Liver (tissue), 9 donors: Measurements from ENCODE around the gene COX19. TPM values are rescaled to one million over a fixed set of nuclear protein-coding genes. Genes with fewer than 3 reads are reported as not detected.
"Not testable (repeated sequence)": the region's sequence is repeated elsewhere in the genome, so short reads cannot be mapped to it uniquely, and the experiment has no call there.

Source experiments
- DNase-seq: peaks from one replicate; pipeline ENCODE4 v3.0.0-alpha.2; 2017; ENCODE audit warnings: low spot score
- H3K27ac ChIP-seq, 2 donors: one replicate each; pipeline ENCODE4 v1.7.0; 2013; ENCODE audit warnings: inconsistent platforms in 2 of 2, low read length in 2 of 2, control low read depth in 1 of 2, low read depth in 1 of 2, mild to moderate bottlenecking in 1 of 2
- H3K27me3 ChIP-seq, 4 donors: one replicate each; pipeline versions ENCODE4 v1.6.1 to v1.7.0; 2013; ENCODE audit warnings: low read length in 3 of 4, inconsistent platforms in 1 of 4, mild to moderate bottlenecking in 1 of 4, moderate library complexity in 1 of 4; ENCODE audit not compliant: control insufficient read depth in 4 of 4, insufficient read depth in 4 of 4
- H3K36me3 ChIP-seq, 4 donors: one replicate each; pipeline versions ENCODE4 v1.6.1 to v1.7.0; 2013; ENCODE audit warnings: low read length in 3 of 4, mild to moderate bottlenecking in 3 of 4, low read depth in 1 of 4, moderate library complexity in 1 of 4; ENCODE audit not compliant: control insufficient read depth in 4 of 4, insufficient read depth in 3 of 4
- H3K4me1 ChIP-seq, 4 donors: one replicate each; pipeline versions ENCODE4 v1.6.1 to v1.7.0; 2013; ENCODE audit warnings: low read length in 3 of 4, mild to moderate bottlenecking in 3 of 4, moderate library complexity in 1 of 4; ENCODE audit not compliant: control insufficient read depth in 4 of 4, insufficient read depth in 4 of 4
- H3K4me3 ChIP-seq, 3 donors: one replicate each; pipeline versions ENCODE4 v1.6.1 to v1.7.0; 2013; ENCODE audit warnings: low read length in 3 of 3, control low read depth in 1 of 3, low read depth in 1 of 3, mild to moderate bottlenecking in 1 of 3
- H3K9ac ChIP-seq, 2 donors: one replicate each; pipeline ENCODE4 v1.7.0; 2013; ENCODE audit warnings: low read length in 2 of 2, mild to moderate bottlenecking in 2 of 2, moderate library complexity in 2 of 2, control low read depth in 1 of 2, low read depth in 1 of 2
- H3K9me3 ChIP-seq, 4 donors: one replicate each; pipeline versions ENCODE4 v1.6.1 to v1.7.0; 2013; ENCODE audit warnings: low read length in 3 of 4; ENCODE audit not compliant: control insufficient read depth in 4 of 4
- ATF3 ChIP-seq: IDR thresholded peaks from 2 replicates; pipeline ENCODE4 v1.6.1; 2016; ENCODE audit warnings: antibody characterized with exemption
- FOXA1 ChIP-seq: IDR thresholded peaks from 2 replicates; pipeline ENCODE4 v1.6.1; 2016; ENCODE audit warnings: antibody characterized with exemption
- GABPA ChIP-seq, 2 donors: IDR thresholded peaks in 1 of 2; conservative IDR thresholded peaks in 1 of 2; 2 replicates each; pipeline ENCODE4 v1.6.1; 2016; ENCODE audit warnings: antibody characterized with exemption in 2 of 2, mild to moderate bottlenecking in 1 of 2, moderate library complexity in 1 of 2
- HNF4A ChIP-seq, 2 donors: conservative IDR thresholded peaks; 2 replicates each; pipeline ENCODE4 v1.6.1; 2016; ENCODE audit warnings: antibody characterized with exemption in 2 of 2, mild to moderate bottlenecking in 2 of 2
- HNF4G ChIP-seq: IDR thresholded peaks from 2 replicates; pipeline ENCODE4 v1.6.1; 2016; ENCODE audit warnings: antibody characterized with exemption
- JUND ChIP-seq, 2 donors: IDR thresholded peaks; 2 replicates each; pipeline ENCODE4 v1.6.1; 2016; ENCODE audit warnings: antibody characterized with exemption in 2 of 2
- MAX ChIP-seq: IDR thresholded peaks from 2 replicates; pipeline ENCODE4 v1.6.1; 2016; ENCODE audit warnings: antibody characterized with exemption
- NR2F2 ChIP-seq: IDR thresholded peaks from 2 replicates; pipeline ENCODE4 v1.6.1; 2016; ENCODE audit warnings: antibody characterized with exemption
- RAD21 ChIP-seq, 2 donors: IDR thresholded peaks; 2 replicates each; pipeline ENCODE4 v1.6.1; 2016; ENCODE audit warnings: antibody characterized with exemption in 2 of 2, mild to moderate bottlenecking in 2 of 2
- REST ChIP-seq: IDR thresholded peaks from 2 replicates; pipeline ENCODE4 v1.6.1; 2016; ENCODE audit warnings: antibody characterized with exemption, mild to moderate bottlenecking
- RXRA ChIP-seq, 2 donors: IDR thresholded peaks; 2 replicates each; pipeline ENCODE4 v1.6.1; 2017 to 2018; ENCODE audit warnings: antibody characterized with exemption in 2 of 2, mild to moderate bottlenecking in 1 of 2
- TAF1 ChIP-seq: conservative IDR thresholded peaks from 2 replicates; pipeline ENCODE4 v1.6.1; 2016; ENCODE audit warnings: antibody characterized with exemption, mild to moderate bottlenecking
- YY1 ChIP-seq: IDR thresholded peaks from 2 replicates; pipeline ENCODE4 v1.6.1; 2016; ENCODE audit warnings: antibody characterized with exemption, mild to moderate bottlenecking
- ZBTB33 ChIP-seq: IDR thresholded peaks from 2 replicates; pipeline ENCODE4 v1.6.1; 2016; ENCODE audit warnings: antibody characterized with exemption
- WGBS: extraction: QIAGEN DNeasy Blood & Tissue Kit; methylation state at CpG from one replicate; pipeline ENCODE4 v1.1.7; 2013; 5-methylcytosine and 5-hydroxymethylcytosine counted together
- polyA plus RNA-seq, 2 donors: library from polyadenylated mRNA; stranded (reverse) in 1 of 2; unstranded in 1 of 2; fragments of 200-250 nt in 1 of 2; fragments of >200 nt in 1 of 2; fragmentation: Nextera tagmentation in 1 of 2; extraction: Ambion mirVana in 1 of 2; gene quantifications; one replicate each; pipeline versions ENCODE4 v1.2.1 to v1.2.3, GENCODE V29; 2013 to 2015
- total RNA-seq, 2 donors: library from RNA; depleted of rRNA; stranded (reverse); fragments of >200 nt; gene quantifications; one replicate each; pipeline ENCODE4 v1.2.3, GENCODE V29; 2014
- donor health status: healthy.
- donor health status: healthy.
- donor health status: healthy.
- donor health status: healthy.
- donor health status: healthy.

Gene COX19
- total and polyA plus RNA-seq, 4 donors = 2.2 to 9.8 (median 4.8) TPM

- Histone ChIP-seq H3K4me3 (no peak overlapping the region), H3K9me3 (no peaks in the 10 kb centered on the region), H3K27ac (no peak overlapping the region), H3K9ac (no peak overlapping the region), H3K27me3 (no peaks in the 10 kb centered on the region), H3K36me3 (peaks cover 0 to 3% (median 0%) of the 10 kb centered on the region in 4 donors), H3K4me1 (peaks cover 0 to 6% (median 2%) of the 10 kb centered on the region in 4 donors)
- 70% methylated on average over 18 of the region's 18 CpGs for WGBS
- no peak for TF ChIP-seq GABPA (IDR thresholded peaks at IDR 0.05 in 1 of 2, conservative IDR thresholded peaks at IDR 0.05 in 1 of 2)
- no peak for TF ChIP-seq RAD21 (IDR thresholded peaks at IDR 0.05)
- no peak for TF ChIP-seq ZBTB33
- no peak for DNase-seq
Measured at GRCh38 chr7:925601-926000, 49.7 kb downstream of the COX19 start.

GRCh38 chr7:924541-925231 is 50.7 kb downstream of the COX19 start:
- Histone ChIP-seq H3K9ac (no peak overlapping the region), H3K27me3 (no peaks in the 10 kb centered on the region), H3K27ac (no peak overlapping the region), H3K4me3 (no peak overlapping the region), H3K9me3 (no peaks in the 10 kb centered on the region), H3K36me3 (peaks cover 0 to 3% (median 0%) of the 10 kb centered on the region in 4 donors), H3K4me1 (peaks cover 0 to 6% (median 2%) of the 10 kb centered on the region in 4 donors)
- no peak for TF ChIP-seq MAX
- TF ChIP-seq RAD21 (IDR thresholded peaks at IDR 0.05) = no peak
- no peak for TF ChIP-seq ATF3
- no peak for TF ChIP-seq RXRA (IDR thresholded peaks at IDR 0.05)
- no peak for TF ChIP-seq HNF4G
- no peak for TF ChIP-seq TAF1
- no peak for TF ChIP-seq NR2F2
- no peak for TF ChIP-seq YY1
- no peak for TF ChIP-seq JUND (IDR thresholded peaks at IDR 0.05)
- TF ChIP-seq ZBTB33 = no peak
- TF ChIP-seq HNF4A (conservative IDR thresholded peaks at IDR 0.05) = no peak
- no peak for TF ChIP-seq FOXA1
- no peak for TF ChIP-seq REST
- DNase-seq = no peak
- 71% methylated on average over 24 of the region's 24 CpGs for WGBS

- H3K27ac ChIP-seq = peak overlapping the region in 1 of 2 donors; percentile 36
- DNase-seq, H3K4me1 ChIP-seq, H3K36me3 ChIP-seq, H3K27me3 ChIP-seq, H3K4me3 ChIP-seq, H3K9me3 ChIP-seq, H3K9ac ChIP-seq: not testable (repeated sequence)
- WGBS = 77% methylated on average over 21 of the region's 25 CpGs
Measured at GRCh38 chr7:924042-924441, 51.3 kb downstream of the COX19 start.
